SK-N-SH treated with all-trans-retinoic acid at 6 μM for 48 hours (cell line): ENCODE measurements around the gene WDR55.

ENCODE experiments used
- ARNTL ChIP-seq: fragments of 450-650 bp; formaldehyde crosslinking; IDR thresholded peaks from 2 replicates; pipeline ENCODE4 v1.5.0; 2020; ENCODE audit warnings: low read depth, mild to moderate bottlenecking, moderate library complexity, borderline replicate concordance
- CSDC2 ChIP-seq: fragments of 250-450 bp; sonication (Bioruptor Pico); IDR thresholded peaks from 2 replicates; pipeline ENCODE4 v1.5.0; 2020; ENCODE audit warnings: mild to moderate bottlenecking, moderate library complexity
- GLIS3 ChIP-seq: fragments of 250-450 bp; sonication (Bioruptor Pico); IDR thresholded peaks from 2 replicates; pipeline ENCODE4 v1.5.0; 2020; ENCODE audit warnings: mild to moderate bottlenecking, moderate library complexity
- RARB ChIP-seq: fragments of 250-450 bp; sonication (Bioruptor Pico); IDR thresholded peaks from 2 replicates; pipeline ENCODE4 v1.8.0; 2021; ENCODE audit warnings: mild to moderate bottlenecking, moderate library complexity
- ZNF70 ChIP-seq: fragments of 450-650 bp; formaldehyde crosslinking; IDR thresholded peaks from 2 replicates; pipeline ENCODE4 v1.5.0; 2020; ENCODE audit warnings: mild to moderate bottlenecking, moderate library complexity

GRCh38 chr5:140696891-140697492 lies 32.3 kb downstream of the WDR55 start:
- no peak for TF ChIP-seq RARB (CRISPR knock-in tag)
- TF ChIP-seq ARNTL (CRISPR knock-in tag) = no peak
- TF ChIP-seq GLIS3 (CRISPR knock-in tag) = no peak
- no peak for TF ChIP-seq ZNF70 (CRISPR knock-in tag)
- no peak for TF ChIP-seq CSDC2 (CRISPR knock-in tag)
